Liver (tissue), 3 donors: ENCODE results near the gene NCOA3.

ENCODE experiments used
- JUND ChIP-seq, 2 donors: IDR thresholded peaks; 2 replicates each; pipeline ENCODE4 v1.6.1; 2016; ENCODE audit warnings: antibody characterized with exemption in 2 of 2
- SP1 ChIP-seq: IDR thresholded peaks from 2 replicates; pipeline ENCODE4 v1.6.1; 2018; ENCODE audit warnings: antibody characterized with exemption, mild to moderate bottlenecking
- TAF1 ChIP-seq: conservative IDR thresholded peaks from 2 replicates; pipeline ENCODE4 v1.6.1; 2016; ENCODE audit warnings: antibody characterized with exemption, mild to moderate bottlenecking
- TF ChIP-seq, protein P1 (sequence below): fragments of 150-350 bp; IDR thresholded peaks from 2 replicates; pipeline ENCODE4 v1.5.1; 2017; ENCODE audit warnings: improper control_type of control experiment, low read depth, low read length; ENCODE audit not compliant: missing input control
- donor health status: healthy.
- donor health status: healthy.

DNA sequence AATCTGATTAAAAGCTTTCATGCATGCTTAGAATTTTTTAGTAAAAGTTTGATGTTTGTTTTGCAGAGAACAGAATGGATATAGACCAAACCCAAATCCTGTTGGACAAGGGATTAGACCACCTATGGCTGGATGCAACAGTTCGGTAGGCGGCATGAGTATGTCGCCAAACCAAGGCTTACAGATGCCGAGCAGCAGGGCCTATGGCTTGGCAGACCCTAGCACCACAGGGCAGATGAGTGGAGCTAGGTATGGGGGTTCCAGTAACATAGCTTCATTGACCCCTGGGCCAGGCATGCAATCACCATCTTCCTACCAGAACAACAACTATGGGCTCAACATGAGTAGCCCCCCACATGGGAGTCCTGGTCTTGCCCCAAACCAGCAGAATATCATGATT lies 133.6 kb downstream of the NCOA3 start:
- TF ChIP-seq JUND (IDR thresholded peaks at IDR 0.05) (no peak), TAF1 (no peak), SP1 (no peak)
- TF ChIP-seq, protein P1, sequence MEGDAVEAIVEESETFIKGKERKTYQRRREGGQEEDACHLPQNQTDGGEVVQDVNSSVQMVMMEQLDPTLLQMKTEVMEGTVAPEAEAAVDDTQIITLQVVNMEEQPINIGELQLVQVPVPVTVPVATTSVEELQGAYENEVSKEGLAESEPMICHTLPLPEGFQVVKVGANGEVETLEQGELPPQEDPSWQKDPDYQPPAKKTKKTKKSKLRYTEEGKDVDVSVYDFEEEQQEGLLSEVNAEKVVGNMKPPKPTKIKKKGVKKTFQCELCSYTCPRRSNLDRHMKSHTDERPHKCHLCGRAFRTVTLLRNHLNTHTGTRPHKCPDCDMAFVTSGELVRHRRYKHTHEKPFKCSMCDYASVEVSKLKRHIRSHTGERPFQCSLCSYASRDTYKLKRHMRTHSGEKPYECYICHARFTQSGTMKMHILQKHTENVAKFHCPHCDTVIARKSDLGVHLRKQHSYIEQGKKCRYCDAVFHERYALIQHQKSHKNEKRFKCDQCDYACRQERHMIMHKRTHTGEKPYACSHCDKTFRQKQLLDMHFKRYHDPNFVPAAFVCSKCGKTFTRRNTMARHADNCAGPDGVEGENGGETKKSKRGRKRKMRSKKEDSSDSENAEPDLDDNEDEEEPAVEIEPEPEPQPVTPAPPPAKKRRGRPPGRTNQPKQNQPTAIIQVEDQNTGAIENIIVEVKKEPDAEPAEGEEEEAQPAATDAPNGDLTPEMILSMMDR = no peak
